Right lobe of liver (tissue), 6 donors: ENCODE results near the gene CAMKMT. TPM values are rescaled to one million over a fixed set of nuclear protein-coding genes. Genes with fewer than 3 reads are reported as not detected.
A peak's percentile ranks its signal among the peaks of the same experiment; 100 is the strongest.

Source experiments
- ATAC-seq, 4 donors: fragments of 200-7000 bp; cut with Tn5 transposase; one replicate each; pipeline ENCODE4 v1.9.1; 2020; ENCODE audit warnings: mild to moderate bottlenecking in 4 of 4, moderate library complexity in 4 of 4
- DNase-seq, 3 donors: peaks; one replicate each; pipeline ENCODE4 v3.0.0-alpha.2; 2020
- H3K27ac ChIP-seq, 3 donors: fragments of 200-600 bp; one replicate each; pipeline ENCODE4 v1.8.0; 2022
- H3K27me3 ChIP-seq, 2 donors: fragments of 200-600 bp; one replicate each; pipeline ENCODE4 v1.8.0; 2022
- H3K36me3 ChIP-seq, 4 donors: fragments of 200-600 bp; sonication (generic) in 1 of 4; one replicate each; pipeline versions ENCODE4 v1.5.1 to v1.8.0; 2017 to 2022; ENCODE audit warnings: control low read depth in 1 of 4
- H3K4me1 ChIP-seq, 4 donors: fragments of 200-600 bp; sonication (generic) in 1 of 4; one replicate each; pipeline versions ENCODE4 v1.5.1 to v1.8.0; 2017 to 2022; ENCODE audit warnings: control low read depth in 1 of 4
- H3K4me3 ChIP-seq, 3 donors: fragments of 200-600 bp; one replicate each; pipeline ENCODE4 v1.8.0; 2022
- H3K9me3 ChIP-seq, 4 donors: fragments of 200-600 bp; sonication (generic) in 1 of 4; one replicate each; pipeline versions ENCODE4 v1.5.1 to v1.8.0; 2017 to 2022; ENCODE audit warnings: control low read depth in 1 of 4
- POLR2A ChIP-seq: fragments of 450-650 bp; IDR thresholded peaks from one replicate; pipeline ENCODE4 v1.6.1; 2017; ENCODE audit warnings: antibody characterized with exemption, mild to moderate bottlenecking
- WGBS: methylation state at CpG from one replicate; pipeline ENCODE4 v1.1.6; 2018; ENCODE audit warnings: low coverage, low lambda C conversion rate; ENCODE audit not compliant: insufficient coverage; ENCODE audit errors: missing lambda C conversion rate; 5-methylcytosine and 5-hydroxymethylcytosine counted together
- intact Hi-C, 2 donors: fragments of 100-400 bp; cut with DNase I; formaldehyde crosslinking; loops; one replicate each; pipeline versions ENCODE4 v1.11.2 to v1.14.1; 2022
- total RNA-seq, 6 experiments: library from RNA; depleted of rRNA in 2 of 6; stranded (reverse); fragments of >200 nt in 2 of 6; fragmentation: NEBNext Ultra II Directional in 3 of 6; extraction: Animal tissue kit (Norgen Biotek cat#: 25700) in 3 of 6; gene quantifications; one replicate each; pipeline versions ENCODE4 v1.1.0 to v1.2.4, GENCODE V29; 2016 to 2023
- TF ChIP-seq, protein P1 (sequence below), 4 donors: fragments of 200-600 bp in 3 of 4; fragments of 450-650 bp in 1 of 4; IDR thresholded peaks; one replicate each; pipeline versions ENCODE4 v1.5.1 to v1.8.0; 2016 to 2022; ENCODE audit warnings: antibody characterized with exemption in 4 of 4, mild to moderate bottlenecking in 2 of 4
- donor health status: DM: no; HTN: yes; CAD: no.
- donor health status: DM: no; HTN: no; CAD: no.
- donor health status: DM: no; HTN: no; CAD: no.
- donor health status: DM: no; HTN: yes; CAD: no.
- donor health status: DM: no; HTN: yes; CAD: no.

CAMKMT gene
- total RNA-seq, 6 experiments from 2014 or later = 2.0 to 7.4 (median 5.2) TPM

- ATAC-seq = no peak
- 84% methylated on average over 5 of the region's 5 CpGs for WGBS
- no peak for TF ChIP-seq POLR2A
- TF ChIP-seq, protein P1, sequence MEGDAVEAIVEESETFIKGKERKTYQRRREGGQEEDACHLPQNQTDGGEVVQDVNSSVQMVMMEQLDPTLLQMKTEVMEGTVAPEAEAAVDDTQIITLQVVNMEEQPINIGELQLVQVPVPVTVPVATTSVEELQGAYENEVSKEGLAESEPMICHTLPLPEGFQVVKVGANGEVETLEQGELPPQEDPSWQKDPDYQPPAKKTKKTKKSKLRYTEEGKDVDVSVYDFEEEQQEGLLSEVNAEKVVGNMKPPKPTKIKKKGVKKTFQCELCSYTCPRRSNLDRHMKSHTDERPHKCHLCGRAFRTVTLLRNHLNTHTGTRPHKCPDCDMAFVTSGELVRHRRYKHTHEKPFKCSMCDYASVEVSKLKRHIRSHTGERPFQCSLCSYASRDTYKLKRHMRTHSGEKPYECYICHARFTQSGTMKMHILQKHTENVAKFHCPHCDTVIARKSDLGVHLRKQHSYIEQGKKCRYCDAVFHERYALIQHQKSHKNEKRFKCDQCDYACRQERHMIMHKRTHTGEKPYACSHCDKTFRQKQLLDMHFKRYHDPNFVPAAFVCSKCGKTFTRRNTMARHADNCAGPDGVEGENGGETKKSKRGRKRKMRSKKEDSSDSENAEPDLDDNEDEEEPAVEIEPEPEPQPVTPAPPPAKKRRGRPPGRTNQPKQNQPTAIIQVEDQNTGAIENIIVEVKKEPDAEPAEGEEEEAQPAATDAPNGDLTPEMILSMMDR (IDR thresholded peaks at IDR 0.05) = no peak
These were observed 256.7 kb downstream of the CAMKMT start for GRCh38 chr2:44618251-44619023.

GRCh38 chr2:44620189-44620990, 258.6 kb downstream of the CAMKMT start:
- no peak for DNase-seq
- peaks cover 0 to 9% (median 0%) of the 10 kb centered on the region in 4 donors for H3K4me1 ChIP-seq
- H3K9me3 ChIP-seq = no peaks in the 10 kb centered on the region
- no peaks in the 10 kb centered on the region for H3K36me3 ChIP-seq
- intact Hi-C loops = no loop called here
- 37% methylated on average over 2 of the region's 2 CpGs for WGBS
- TF ChIP-seq POLR2A = no peak
- TF ChIP-seq, protein P1 (IDR thresholded peaks at IDR 0.05) = peak in 2 of 4 donors; percentile 10 to 15
- no peak overlapping the region for H3K4me3 ChIP-seq
- ATAC-seq = peak; percentile 54 to 75 (median 72)
- no peak overlapping the region for H3K27ac ChIP-seq
- H3K27me3 ChIP-seq = no peaks in the 10 kb centered on the region

More at GRCh38 chr2:44618251-44619023, 256.7 kb downstream of the CAMKMT start:
- no peak for DNase-seq
- Histone ChIP-seq H3K9me3 (no peaks in the 10 kb centered on the region), H3K27me3 (no peaks in the 10 kb centered on the region), H3K36me3 (no peaks in the 10 kb centered on the region), H3K4me1 (peaks cover 0 to 9% (median 0%) of the 10 kb centered on the region in 4 donors), H3K4me3 (no peak overlapping the region), H3K27ac (no peak overlapping the region)
- intact Hi-C loops = no loop called here

DNA sequence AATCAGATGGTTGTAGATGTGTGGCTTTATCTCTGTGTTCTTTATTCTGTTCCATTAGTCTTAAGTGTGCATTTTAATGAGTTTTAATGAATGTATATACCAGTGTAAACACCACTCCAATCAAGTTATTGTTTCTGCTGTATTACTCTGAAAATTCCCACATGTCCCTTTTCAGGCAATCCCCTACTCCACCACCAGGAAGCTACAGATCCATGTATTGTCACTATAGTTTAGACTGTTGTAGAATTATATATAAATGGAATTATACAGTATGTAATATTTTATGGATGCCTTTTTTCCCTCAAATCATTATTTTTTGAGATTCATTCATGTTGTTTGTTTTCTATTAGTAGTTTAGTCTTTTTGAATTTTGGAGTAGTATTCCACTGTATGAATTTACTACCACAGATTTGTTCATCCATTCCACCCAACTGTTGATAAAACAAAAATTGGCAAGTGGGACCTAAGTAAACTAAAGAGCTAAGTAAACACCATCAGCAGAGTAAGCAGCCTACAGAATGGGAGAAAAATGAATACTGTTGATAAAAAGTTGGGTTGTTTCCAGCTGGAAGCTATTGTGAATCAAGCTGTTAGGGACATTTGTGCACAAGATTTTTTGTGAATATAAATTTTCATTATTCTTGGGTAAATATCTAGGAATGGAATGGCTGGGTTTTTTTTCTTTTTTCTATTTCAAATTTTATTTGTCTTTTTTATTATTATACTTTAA, 262.0 kb downstream of the CAMKMT start:
- Histone ChIP-seq H3K9me3 (no peaks in the 10 kb centered on the region), H3K27me3 (no peaks in the 10 kb centered on the region), H3K4me3 (no peak overlapping the region), H3K36me3 (no peaks in the 10 kb centered on the region), H3K4me1 (peaks cover 0 to 9% (median 0%) of the 10 kb centered on the region in 4 donors), H3K27ac (no peak overlapping the region)
- DNase-seq (no peak), ATAC-seq (no peak)
- intact Hi-C loops = no loop called here
- TF ChIP-seq, protein P1 (IDR thresholded peaks at IDR 0.05) = no peak
- no peak for TF ChIP-seq POLR2A

DNA sequence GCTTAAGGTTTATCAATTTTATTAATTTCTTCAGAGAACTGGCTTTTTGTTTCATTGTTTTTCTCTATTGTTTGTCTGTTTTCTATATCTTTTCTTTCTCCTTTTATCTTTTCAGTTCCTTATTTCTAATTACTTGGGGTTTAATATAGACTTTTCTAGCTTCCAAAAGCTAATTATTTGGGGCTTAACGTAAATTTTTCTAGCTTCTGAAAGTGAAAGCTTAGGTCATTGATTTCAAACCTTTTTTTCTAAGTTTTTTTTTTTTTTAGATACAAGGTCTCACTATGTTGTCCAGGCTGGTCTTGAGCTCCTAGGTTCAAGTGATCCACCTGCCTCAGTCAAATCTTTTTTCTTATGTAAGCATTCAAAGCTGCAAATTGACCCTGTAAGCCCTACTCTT, 266.6 kb downstream of the CAMKMT start:
- no peaks in the 10 kb centered on the region for H3K4me1 ChIP-seq
- no peaks in the 10 kb centered on the region for H3K9me3 ChIP-seq
- intact Hi-C loops = no loop called here
- H3K36me3 ChIP-seq = no peaks in the 10 kb centered on the region
- ATAC-seq = no peak
- 89% methylated on average over 1 of the region's 1 CpG for WGBS
- H3K27ac ChIP-seq = no peak overlapping the region
- H3K27me3 ChIP-seq = no peaks in the 10 kb centered on the region
- TF ChIP-seq, protein P1 (IDR thresholded peaks at IDR 0.05) = no peak
- no peak for TF ChIP-seq POLR2A
- no peak for DNase-seq
- no peak overlapping the region for H3K4me3 ChIP-seq
